Neuronal stem cell (in vitro differentiated cells): ENCODE results near the gene NFAM1.

ENCODE experiments used
- DNase-seq: peaks from one replicate; pipeline ENCODE4 v3.0.0-alpha.2; 2013; ENCODE audit warnings: low spot score
- H2AFZ ChIP-seq: one replicate; pipeline ENCODE4 v1.6.1; 2013; ENCODE audit warnings: mild to moderate bottlenecking, low read length, inconsistent platforms
- H2AK5ac ChIP-seq: 2 replicates; pipeline ENCODE4 v1.6.1; 2013; ENCODE audit warnings: low read depth, mild to moderate bottlenecking, inconsistent platforms, low read length, moderate library complexity, mixed read lengths
- H2BK120ac ChIP-seq: 2 replicates; pipeline ENCODE4 v1.6.1; 2013; ENCODE audit warnings: low read depth, mild to moderate bottlenecking, inconsistent platforms, low read length, moderate library complexity, mixed read lengths
- H2BK12ac ChIP-seq: one replicate; pipeline ENCODE4 v1.6.1; 2013; ENCODE audit warnings: low read length, inconsistent platforms
- H2BK15ac ChIP-seq: 2 replicates; pipeline ENCODE4 v1.6.1; 2013; ENCODE audit warnings: mild to moderate bottlenecking, low read length, inconsistent platforms, mixed read lengths
- H2BK5ac ChIP-seq: one replicate; pipeline ENCODE4 v1.6.1; 2013; ENCODE audit warnings: inconsistent platforms, mild to moderate bottlenecking, low read length, moderate library complexity
- H3K14ac ChIP-seq: one replicate; pipeline ENCODE4 v1.6.1; 2013; ENCODE audit warnings: low read length, inconsistent platforms
- H3K18ac ChIP-seq: 2 replicates; pipeline ENCODE4 v1.6.1; 2013; ENCODE audit warnings: low read length, inconsistent platforms
- H3K23ac ChIP-seq: 2 replicates; pipeline ENCODE4 v1.6.1; 2013; ENCODE audit warnings: low read depth, mild to moderate bottlenecking, mixed read lengths, low read length, inconsistent platforms; ENCODE audit not compliant: poor library complexity
- H3K27ac ChIP-seq: replicated peaks from 3 replicates; pipeline ENCODE4 v1.5.1; 2013; ENCODE audit warnings: low read length, inconsistent platforms
- H3K27me3 ChIP-seq, 3 experiments: 2 replicates each; pipeline ENCODE4 v1.6.1; 2013; ENCODE audit warnings: low read length in 3 of 3, mild to moderate bottlenecking in 2 of 3, inconsistent platforms in 1 of 3, low read depth in 1 of 3, mixed read lengths in 1 of 3, moderate library complexity in 1 of 3; ENCODE audit not compliant: control insufficient read depth in 3 of 3, insufficient read depth in 3 of 3
- H3K36me3 ChIP-seq, 2 donors: replicated peaks in 1 of 2; 2 replicates each; pipeline ENCODE4 v1.6.1; 2013; ENCODE audit warnings: low read length in 2 of 2; ENCODE audit not compliant: control insufficient read depth in 2 of 2, insufficient read depth in 2 of 2
- H3K4ac ChIP-seq: 2 replicates; pipeline ENCODE4 v1.6.1; 2013; ENCODE audit warnings: inconsistent platforms, mild to moderate bottlenecking, low read length, moderate library complexity
- H3K4me1 ChIP-seq, 2 donors: 1 replicate in 1 of 2; 2 replicates in 1 of 2; pipeline ENCODE4 v1.6.1; 2013; ENCODE audit warnings: low read length in 2 of 2, low read depth in 1 of 2; ENCODE audit not compliant: control insufficient read depth in 2 of 2, insufficient read depth in 1 of 2
- H3K4me2 ChIP-seq: one replicate; pipeline ENCODE4 v1.6.1; 2013; ENCODE audit warnings: mild to moderate bottlenecking, low read length, inconsistent platforms; ENCODE audit not compliant: insufficient read depth, poor library complexity, severe bottlenecking
- H3K4me3 ChIP-seq, 2 donors: 2 replicates each; pipeline ENCODE4 v1.5.1; 2013; ENCODE audit warnings: low read length in 2 of 2, mild to moderate bottlenecking in 2 of 2, inconsistent platforms in 1 of 2, moderate library complexity in 1 of 2
- H3K79me1 ChIP-seq: one replicate; pipeline ENCODE4 v1.6.1; 2013; ENCODE audit warnings: low read depth, mild to moderate bottlenecking, inconsistent platforms, low read length, moderate library complexity
- H3K9ac ChIP-seq: one replicate; pipeline ENCODE4 v1.6.1; 2013; ENCODE audit warnings: mild to moderate bottlenecking, low read depth, low read length, inconsistent platforms; ENCODE audit not compliant: poor library complexity
- H3K9me3 ChIP-seq, 2 donors: replicated peaks in 1 of 2; 2 replicates each; pipeline versions ENCODE3 to v1.6.1; 2013; ENCODE audit warnings: low read length in 2 of 2, mild to moderate bottlenecking in 2 of 2, inconsistent platforms in 1 of 2, low read depth in 1 of 2, mixed read lengths in 1 of 2, moderate library complexity in 1 of 2; ENCODE audit not compliant: control insufficient read depth in 2 of 2, insufficient read depth in 1 of 2
- H4K8ac ChIP-seq: one replicate; pipeline ENCODE4 v1.6.1; 2013; ENCODE audit warnings: low read depth, mild to moderate bottlenecking, inconsistent platforms, low read length, moderate library complexity
- H4K91ac ChIP-seq: one replicate; pipeline ENCODE4 v1.6.1; 2013; ENCODE audit warnings: low read length, low read depth, mild to moderate bottlenecking, inconsistent platforms; ENCODE audit not compliant: poor library complexity
- WGBS, 2 donors: extraction: QIAGEN DNeasy Blood & Tissue Kit; methylation state at CpG; one replicate each; pipeline ENCODE4 v1.1.7; 2013; ENCODE audit warnings: missing lambda C conversion rate in 2 of 2, mixed read lengths in 1 of 2; ENCODE audit not compliant: insufficient read length in 2 of 2, insufficient replicate concordance in 1 of 2; ENCODE audit errors: extremely low coverage in 2 of 2; 5-methylcytosine and 5-hydroxymethylcytosine counted together

NFAM1 gene

GRCh38 chr22:42451499-42452145, 19.4 kb upstream of the NFAM1 start:
- Histone ChIP-seq H3K4ac (no peak overlapping the region), H2BK15ac (no peak overlapping the region), H2AK5ac (no peak overlapping the region), H2BK5ac (no peak overlapping the region), H2BK120ac (no peak overlapping the region), H3K14ac (no peak overlapping the region), H4K8ac (no peak overlapping the region), H3K9me3 (no peaks in the 10 kb centered on the region), H2BK12ac (no peak overlapping the region), H3K27me3 (peaks cover 0 to 10% (median 0%) of the 10 kb centered on the region in 3 experiments), H3K79me1 (peaks cover 2% of the 10 kb centered on the region), H3K23ac (no peak overlapping the region), H3K9ac (no peak overlapping the region), H4K91ac (no peak overlapping the region), H3K27ac (no peak overlapping the region), H3K18ac (no peak overlapping the region), H3K4me1 (no peaks in the 10 kb centered on the region), H3K4me3 (no peak overlapping the region), H3K4me2 (no peak overlapping the region), H3K36me3 (no peaks in the 10 kb centered on the region), H2AFZ (no peak overlapping the region)
- no peak for DNase-seq
- no CpG with 5 or more reads among the region's 11 CpGs for WGBS, 2 donors

DNA sequence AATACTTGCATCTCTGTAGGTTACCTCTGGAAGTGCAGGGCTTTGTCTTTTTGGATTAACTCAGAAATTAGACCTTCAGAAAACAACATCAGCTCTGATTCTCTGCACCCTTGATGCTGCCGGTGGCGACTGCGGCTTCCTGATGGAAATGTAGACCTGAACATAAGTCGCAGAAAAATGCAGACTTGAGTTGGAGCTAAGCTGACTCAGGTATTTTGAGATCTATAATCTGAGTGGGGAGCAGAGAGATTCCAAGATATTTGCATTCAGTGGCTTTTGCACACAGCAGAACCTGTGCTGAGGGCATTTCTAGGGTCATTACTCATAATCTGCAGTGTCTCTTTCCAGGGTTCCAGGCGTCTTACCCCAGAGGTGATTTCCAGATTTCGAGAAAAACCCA, 18.7 kb upstream of the NFAM1 start:
- DNase-seq = no peak
- Histone ChIP-seq H2BK5ac (no peak overlapping the region), H3K27ac (no peak overlapping the region), H3K23ac (no peak overlapping the region), H3K18ac (no peak overlapping the region), H2BK120ac (no peak overlapping the region), H3K27me3 (peaks cover 0 to 10% (median 0%) of the 10 kb centered on the region in 3 experiments), H3K4me3 (no peak overlapping the region), H3K4ac (no peak overlapping the region), H3K79me1 (peaks cover 2% of the 10 kb centered on the region), H2BK12ac (no peak overlapping the region), H3K4me2 (no peak overlapping the region), H3K9me3 (no peaks in the 10 kb centered on the region), H2AFZ (no peak overlapping the region), H3K14ac (no peak overlapping the region), H4K91ac (no peak overlapping the region), H4K8ac (no peak overlapping the region), H3K4me1 (no peaks in the 10 kb centered on the region), H2AK5ac (no peak overlapping the region), H3K9ac (no peak overlapping the region), H2BK15ac (no peak overlapping the region), H3K36me3 (no peaks in the 10 kb centered on the region)
- no CpG with 5 or more reads among the region's 6 CpGs for WGBS, 2 donors

DNA sequence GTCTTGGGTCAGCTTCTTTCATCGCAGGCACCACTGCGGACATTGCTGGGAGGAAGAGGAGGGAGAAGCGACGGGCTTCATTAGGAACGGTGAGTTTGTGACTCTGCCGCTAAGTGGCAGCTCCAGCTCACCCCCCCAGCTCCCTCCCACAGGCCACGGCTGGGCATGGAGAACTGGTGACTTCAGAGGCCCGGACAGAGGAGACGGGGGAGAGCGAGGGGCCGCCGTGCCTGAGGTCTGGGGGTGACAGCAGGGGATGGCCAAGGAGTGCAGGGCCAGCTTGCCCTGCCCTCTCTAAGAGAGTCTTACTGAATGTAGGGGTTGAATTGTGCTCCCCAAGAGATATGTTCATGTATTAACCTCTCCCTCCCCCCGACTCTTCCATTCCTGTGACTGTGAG, 13.9 kb upstream of the NFAM1 start:
- Histone ChIP-seq H3K4me2 (no peak overlapping the region), H3K14ac (no peak overlapping the region), H2AK5ac (no peak overlapping the region), H2BK120ac (no peak overlapping the region), H3K23ac (no peak overlapping the region), H3K4me1 (peaks cover 3 to 6% of the 10 kb centered on the region in 2 donors), H2AFZ (no peak overlapping the region), H3K4ac (no peak overlapping the region), H2BK15ac (no peak overlapping the region), H4K8ac (no peak overlapping the region), H3K27ac (no peak overlapping the region), H3K36me3 (no peaks in the 10 kb centered on the region), H3K18ac (no peak overlapping the region), H3K9me3 (no peaks in the 10 kb centered on the region), H4K91ac (no peak overlapping the region), H2BK5ac (no peak overlapping the region), H3K79me1 (no peaks in the 10 kb centered on the region), H2BK12ac (no peak overlapping the region), H3K4me3 (no peak overlapping the region), H3K27me3 (peaks cover 0 to 3% (median 0%) of the 10 kb centered on the region in 3 experiments), H3K9ac (no peak overlapping the region)
- WGBS, 2 donors = no CpG with 5 or more reads among the region's 13 CpGs
- no peak for DNase-seq

DNA sequence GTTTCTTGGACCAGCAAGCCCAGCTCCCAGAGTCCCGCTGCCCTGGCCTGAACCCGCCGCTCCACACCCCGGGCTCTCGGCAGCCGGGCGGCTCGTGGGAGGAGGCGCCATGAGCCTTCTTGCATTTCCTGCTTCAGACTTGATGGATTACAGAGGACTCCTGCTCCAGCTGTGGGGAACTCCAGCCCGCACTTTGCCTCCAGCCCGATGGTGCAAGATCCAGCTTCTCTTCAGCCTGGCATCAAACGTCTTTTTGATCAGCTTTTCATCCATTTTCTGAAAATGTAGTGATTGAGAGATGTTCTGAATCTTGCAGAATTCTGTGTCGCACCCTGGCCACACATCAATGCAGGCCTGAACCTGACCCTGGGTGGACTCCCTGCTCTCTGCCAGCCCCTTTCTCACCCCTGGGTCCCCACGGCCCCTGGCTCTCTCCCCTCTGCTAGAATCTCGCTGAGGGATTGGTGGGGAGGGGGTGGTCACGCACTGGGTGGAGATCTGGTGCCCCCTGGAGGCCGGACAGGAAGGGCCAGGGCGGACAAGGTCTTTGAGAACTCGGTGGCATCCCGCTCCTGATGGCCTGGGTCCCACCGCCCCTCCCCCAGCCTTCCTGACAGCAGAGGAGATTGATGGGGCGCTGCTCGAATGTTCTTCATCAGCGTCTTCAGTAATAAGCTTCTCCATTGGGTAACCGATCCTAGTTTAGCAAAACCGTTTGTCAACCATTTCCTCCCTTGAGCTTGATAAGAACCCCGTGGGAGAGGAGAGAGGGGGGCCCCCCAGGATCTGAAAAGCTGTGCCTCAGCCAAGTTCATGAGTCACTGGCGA, 12.1 kb upstream of the NFAM1 start:
- Histone ChIP-seq H3K23ac (no peak overlapping the region), H2AFZ (peak overlapping the region; percentile 88), H4K8ac (no peak overlapping the region), H3K36me3 (no peaks in the 10 kb centered on the region), H3K18ac (peak overlapping the region; percentile 68), H3K9ac (no peak overlapping the region), H3K27me3 (peaks cover 0 to 19% (median 0%) of the 10 kb centered on the region in 3 experiments), H3K4ac (no peak overlapping the region), H3K4me1 (peaks cover 5 to 6% of the 10 kb centered on the region in 2 donors), H2BK120ac (no peak overlapping the region), H3K14ac (no peak overlapping the region), H3K4me2 (peak overlapping the region; percentile 77), H3K4me3 (peak overlapping the region; percentile 38 to 68), H2AK5ac (peak overlapping the region; percentile 31), H4K91ac (no peak overlapping the region), H3K79me1 (no peaks in the 10 kb centered on the region), H3K9me3 (no peaks in the 10 kb centered on the region), H2BK12ac (no peak overlapping the region), H2BK15ac (peak overlapping the region; percentile 80), H3K27ac (no peak overlapping the region), H2BK5ac (no peak overlapping the region)
- WGBS, 2 donors = no CpG with 5 or more reads among the region's 28 CpGs
- DNase-seq = peak; percentile 89
